HG03159 (cell line): ENCODE results near the gene PBLD.
"Not testable (repeated sequence)": the region's sequence is repeated elsewhere in the genome, so short reads cannot be mapped to it uniquely, and the experiment has no call there.

Experiments
- ATAC-seq: cut with Tn5 transposase; IDR thresholded peaks from one replicate; pipeline ENCODE4 v1.9.1; 2021; ENCODE audit warnings: mild to moderate bottlenecking, moderate library complexity; ENCODE audit not compliant: unreplicated experiment

Gene PBLD

GRCh38 chr10:68284062-68285001 lies 48.4 kb downstream of the PBLD start:
- no peak for ATAC-seq

- ATAC-seq: no peak
Observed at GRCh38 chr10:68280758-68281157, 52.0 kb downstream of the PBLD start.

GRCh38 chr10:68278906-68279753 lies 53.6 kb downstream of the PBLD start:
- ATAC-seq: not testable (repeated sequence)

- ATAC-seq: not testable (repeated sequence)
Observed at GRCh38 chr10:68277814-68278213, 54.9 kb downstream of the PBLD start.

GRCh38 chr10:68276224-68276623 lies 56.5 kb downstream of the PBLD start:
- ATAC-seq: no peak

GRCh38 chr10:68275600-68276126 lies 57.1 kb downstream of the PBLD start:
- ATAC-seq: no peak

GRCh38 chr10:68272833-68273232 lies 59.9 kb downstream of the PBLD start:
- ATAC-seq: no peak

GRCh38 chr10:68271196-68271882 lies 61.4 kb downstream of the PBLD start:
- ATAC-seq: no peak

- ATAC-seq: no peak
Observed at GRCh38 chr10:68269562-68270290, 63.0 kb downstream of the PBLD start.

GRCh38 chr10:68261132-68261856 lies 71.4 kb downstream of the PBLD start:
- no peak for ATAC-seq

GRCh38 chr10:68253346-68253745 lies 79.4 kb downstream of the PBLD start:
- ATAC-seq: no peak

- peak; percentile 49 for ATAC-seq
Observed at GRCh38 chr10:68251625-68252495, 80.9 kb downstream of the PBLD start.

GRCh38 chr10:68251151-68251550 lies 81.6 kb downstream of the PBLD start:
- ATAC-seq: no peak

- no peak for ATAC-seq
Observed at GRCh38 chr10:68249297-68249696, 83.4 kb downstream of the PBLD start.

- ATAC-seq: no peak
Observed at GRCh38 chr10:68247931-68248330, 84.8 kb downstream of the PBLD start.

- ATAC-seq: not testable (repeated sequence)
Observed at GRCh38 chr10:68246397-68246796, 86.3 kb downstream of the PBLD start.

- ATAC-seq: no peak
Observed at GRCh38 chr10:68242051-68242450, 90.7 kb downstream of the PBLD start.

- no peak for ATAC-seq
Observed at GRCh38 chr10:68239596-68240150, 93.1 kb downstream of the PBLD start.
